HG03108 (cell line): ENCODE results near the gene COX14.
A peak's percentile ranks its signal among the peaks of the same experiment; 100 is the strongest.
"Not testable (repeated sequence)": the region's sequence is repeated elsewhere in the genome, so short reads cannot be mapped to it uniquely, and the experiment has no call there.

ENCODE experiments used
- ATAC-seq: cut with Tn5 transposase; IDR thresholded peaks from one replicate; pipeline ENCODE4 v1.9.1; 2021; ENCODE audit warnings: moderate library complexity; ENCODE audit not compliant: unreplicated experiment

COX14 gene

DNA sequence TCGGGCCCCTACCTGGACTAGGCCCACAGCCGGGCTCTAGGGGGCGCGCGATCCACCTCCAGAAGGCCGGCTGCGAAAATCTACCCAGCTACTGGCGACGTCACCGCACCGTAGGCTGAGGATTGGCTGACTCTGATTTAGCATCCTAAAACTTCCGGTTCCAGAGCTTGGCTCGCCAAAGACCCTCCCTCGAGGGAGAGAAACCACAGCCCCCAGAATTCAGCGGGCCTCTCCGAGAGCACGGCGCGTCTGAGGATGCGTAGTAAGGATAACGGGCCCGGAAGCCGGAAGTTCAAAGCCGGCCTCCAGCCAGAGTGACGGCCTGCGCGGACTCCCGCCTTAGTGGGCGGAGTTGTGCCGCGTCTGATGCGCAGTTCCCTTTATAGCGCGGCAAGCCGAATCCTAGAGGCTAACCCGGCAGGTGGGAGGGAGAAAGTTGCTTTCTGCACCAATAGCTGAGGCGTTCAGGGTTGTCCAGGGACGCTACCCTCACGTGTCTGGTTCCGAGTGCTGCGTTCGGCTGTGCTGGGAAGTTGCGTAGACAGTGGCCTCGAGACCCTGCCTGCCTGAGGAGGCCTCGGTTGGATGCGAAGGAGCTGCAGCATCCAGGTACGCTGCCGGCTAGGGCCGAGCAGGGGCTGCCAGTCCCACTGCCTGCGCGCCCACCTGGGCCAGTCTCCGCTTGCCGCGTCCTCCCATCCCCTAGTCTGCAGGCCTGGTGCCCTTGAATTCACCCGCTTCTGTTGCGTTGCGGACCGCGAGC is at the start of gene COX14:
Gene COX14, plus strand, starts transcription at position 544 of the 763 bp plus-strand sequence. CDS start 7,808 bp downstream, outside the sequence.
- peak; percentile 77 for ATAC-seq

DNA sequence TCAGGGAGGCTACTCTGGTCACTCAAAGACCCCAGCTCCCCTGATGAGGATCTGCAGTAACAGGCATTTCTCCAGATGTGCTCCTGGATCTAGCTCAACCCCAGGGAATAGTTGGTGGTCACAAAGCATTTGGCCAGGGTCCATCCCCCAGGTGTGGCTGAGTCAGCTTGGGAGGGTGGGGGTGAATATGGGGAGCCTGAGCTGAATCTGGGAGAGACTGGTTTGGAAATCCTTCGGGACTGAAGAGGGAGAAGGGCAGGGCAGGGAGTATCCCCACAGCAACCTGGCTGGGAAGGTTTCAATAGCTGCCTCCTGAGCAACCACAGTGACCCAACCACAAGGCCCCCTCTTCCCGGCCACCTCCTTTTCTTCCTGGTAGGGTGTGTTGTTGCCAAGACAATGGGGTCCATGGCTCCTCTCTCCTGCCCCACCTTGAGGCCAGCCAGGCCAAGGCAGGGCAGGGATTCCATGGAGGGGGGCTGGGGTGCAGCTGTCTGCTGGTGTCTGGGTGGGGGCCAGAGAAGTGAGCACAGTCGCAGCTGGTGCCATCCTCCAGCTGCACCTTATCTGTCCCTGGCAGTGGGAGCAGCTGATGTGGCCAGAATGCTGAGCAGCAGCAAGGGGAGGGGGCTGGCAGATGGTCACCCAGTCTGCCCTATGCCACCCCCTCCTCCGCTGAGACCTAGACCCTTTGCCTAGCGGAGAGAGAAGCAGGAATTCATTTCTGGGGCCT is 49.1 kb upstream of the COX14 start:
- no peak for ATAC-seq

DNA sequence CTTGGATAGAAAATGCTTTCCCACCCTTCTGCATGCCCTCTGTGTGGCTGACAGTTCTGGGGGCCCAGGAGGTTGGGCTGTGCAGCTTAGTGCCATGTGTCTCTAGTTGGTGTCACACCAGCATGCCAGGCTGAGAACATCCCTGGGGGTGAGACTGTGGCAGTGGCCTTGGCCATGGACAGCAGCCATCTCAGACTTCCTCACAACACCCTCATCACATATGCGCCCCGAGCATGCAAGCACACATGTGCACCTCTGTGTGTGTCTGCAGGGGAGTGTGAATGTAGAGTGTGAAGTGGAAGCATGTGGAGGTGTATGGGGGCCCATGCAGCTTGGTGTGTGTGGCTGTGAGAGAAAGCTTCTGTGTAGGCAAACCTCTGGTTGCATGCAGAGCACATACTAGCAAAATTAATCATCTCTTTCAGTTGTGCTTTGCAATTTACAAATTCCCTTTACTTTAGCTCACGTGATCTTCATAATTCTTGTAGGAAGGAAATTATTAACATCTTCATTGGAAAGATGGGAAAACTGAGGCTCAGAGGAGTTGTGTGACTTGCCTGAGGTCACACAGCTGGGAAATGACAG is 46.2 kb upstream of the COX14 start:
- ATAC-seq = no peak

DNA sequence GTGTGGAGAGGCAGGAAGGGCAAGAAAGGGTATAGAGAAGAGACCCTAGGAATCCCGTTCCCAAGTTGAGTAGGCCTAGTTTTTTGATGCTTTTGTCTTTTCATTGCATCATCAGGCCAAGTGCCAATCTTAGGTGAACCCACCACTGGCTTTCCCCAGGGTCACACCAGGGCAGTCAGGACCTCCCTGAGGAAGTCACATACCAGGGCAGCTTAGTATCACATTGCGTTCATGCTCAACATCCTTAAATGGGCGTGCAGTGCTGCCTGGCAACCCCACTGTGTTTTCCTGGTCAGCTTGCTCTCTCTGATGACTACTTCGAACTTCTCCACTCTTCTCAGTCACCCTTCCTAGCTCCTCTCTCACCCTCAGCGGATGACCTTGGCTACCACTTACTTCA is 45.6 kb upstream of the COX14 start:
- ATAC-seq = no peak

DNA sequence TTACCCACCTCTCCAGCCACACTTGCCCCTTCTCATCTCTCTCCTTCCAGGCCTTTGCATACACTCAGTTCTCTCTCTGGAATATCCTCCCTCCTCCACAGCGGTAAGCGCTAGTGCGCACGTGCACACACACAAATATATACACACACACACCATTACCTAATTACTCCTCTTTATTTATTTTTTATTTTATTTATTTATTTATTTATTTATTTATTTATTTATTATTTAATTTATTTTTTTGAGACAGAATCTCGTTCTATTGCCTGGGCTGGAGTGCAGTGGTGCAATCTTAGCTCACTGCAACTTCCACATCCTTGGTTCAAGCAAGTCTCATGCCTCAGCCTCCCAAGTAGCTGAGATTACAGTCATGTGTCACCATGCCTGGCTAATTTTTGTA is 43.0 kb upstream of the COX14 start:
- ATAC-seq = no peak

DNA sequence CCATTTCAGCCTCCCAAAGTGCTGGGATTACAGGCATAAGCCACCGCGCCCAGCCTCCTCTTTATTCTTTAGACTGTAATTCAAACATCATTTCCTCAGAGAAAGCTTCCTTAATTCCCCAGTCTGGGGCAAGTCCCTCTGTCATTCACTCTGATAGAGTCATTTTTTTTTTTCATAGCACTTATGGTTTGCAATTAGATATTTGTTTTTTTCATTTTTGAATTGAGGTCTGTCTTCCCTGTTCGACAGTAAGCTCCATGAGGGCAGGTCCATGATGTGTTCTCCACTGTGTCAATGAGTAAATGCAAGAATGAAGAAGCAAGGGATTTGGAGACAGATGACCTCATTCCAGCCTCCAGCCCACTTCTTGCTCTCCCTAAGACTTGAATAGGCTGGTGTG is 42.5 kb upstream of the COX14 start:
- ATAC-seq = no peak

DNA sequence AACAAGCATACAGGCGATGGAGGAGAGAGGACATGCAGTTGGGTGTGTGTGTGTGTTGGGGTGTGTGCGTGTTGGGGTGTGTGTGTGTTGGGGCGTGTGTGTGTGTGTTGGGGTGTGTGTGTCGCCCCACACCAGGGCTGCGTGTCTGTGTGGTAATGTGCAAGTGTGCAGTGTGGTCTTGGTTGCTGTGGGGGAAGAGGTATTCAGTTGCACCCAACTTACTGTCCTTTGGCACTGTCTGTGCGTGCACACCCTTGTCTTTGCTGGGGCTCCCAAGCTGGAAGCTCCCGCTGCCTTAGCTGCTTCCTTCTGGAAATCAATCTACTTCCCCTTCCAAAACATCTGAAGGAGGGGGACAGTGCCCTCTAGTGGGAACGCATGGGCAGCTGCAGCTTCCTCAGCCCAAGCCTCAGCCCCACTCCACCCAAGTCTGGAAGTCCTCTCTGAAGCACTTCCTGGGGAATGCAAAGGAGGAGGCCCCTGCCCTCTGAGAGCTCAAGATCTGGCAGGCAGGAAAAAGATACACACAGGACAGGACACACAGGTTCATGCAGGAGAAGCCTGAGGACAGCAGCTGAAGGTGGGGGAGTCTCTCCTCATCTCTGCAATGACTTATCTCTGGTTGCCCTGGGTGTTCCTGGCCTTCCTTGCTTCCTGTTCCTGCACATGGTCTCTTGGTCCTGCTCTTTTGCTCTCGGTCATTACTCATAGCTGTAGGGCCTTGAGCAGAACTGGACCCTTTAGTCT is 41.5 kb upstream of the COX14 start:
- no peak for ATAC-seq

DNA sequence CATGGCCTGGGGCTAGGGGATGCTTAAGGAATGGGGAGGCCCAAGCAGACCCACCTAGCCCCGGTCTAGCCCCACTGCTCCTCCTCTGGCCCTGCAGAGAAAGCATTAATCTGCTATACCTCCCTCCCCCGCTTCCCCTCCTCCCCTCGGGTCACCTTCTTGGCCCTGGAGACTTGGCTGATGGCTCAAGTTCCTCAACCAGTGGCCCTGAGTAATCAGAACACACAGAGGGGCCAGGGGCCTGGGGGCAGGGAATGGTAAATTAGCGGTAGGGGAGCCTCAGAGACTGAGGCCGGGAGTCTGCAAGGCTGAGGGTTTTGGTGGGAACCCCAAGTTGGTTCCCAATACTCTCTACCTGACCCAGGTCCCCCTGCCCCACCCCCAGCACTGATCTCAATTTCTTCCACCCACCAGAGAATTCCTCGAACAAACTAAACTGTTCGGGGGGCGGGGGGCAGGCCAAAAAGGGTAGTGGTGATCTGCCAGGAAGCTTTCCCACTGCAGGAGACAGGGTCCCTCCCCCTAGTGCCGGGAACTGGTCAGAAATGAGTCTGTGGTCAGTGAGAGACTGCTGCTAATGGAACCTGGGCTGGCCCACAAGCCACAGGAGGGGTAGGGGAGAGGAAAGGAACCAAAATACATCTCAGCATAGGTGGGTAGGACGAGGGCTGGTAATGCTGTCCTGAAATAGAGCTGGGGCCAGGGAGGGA is 39.7 kb upstream of the COX14 start:
- ATAC-seq = no peak

DNA sequence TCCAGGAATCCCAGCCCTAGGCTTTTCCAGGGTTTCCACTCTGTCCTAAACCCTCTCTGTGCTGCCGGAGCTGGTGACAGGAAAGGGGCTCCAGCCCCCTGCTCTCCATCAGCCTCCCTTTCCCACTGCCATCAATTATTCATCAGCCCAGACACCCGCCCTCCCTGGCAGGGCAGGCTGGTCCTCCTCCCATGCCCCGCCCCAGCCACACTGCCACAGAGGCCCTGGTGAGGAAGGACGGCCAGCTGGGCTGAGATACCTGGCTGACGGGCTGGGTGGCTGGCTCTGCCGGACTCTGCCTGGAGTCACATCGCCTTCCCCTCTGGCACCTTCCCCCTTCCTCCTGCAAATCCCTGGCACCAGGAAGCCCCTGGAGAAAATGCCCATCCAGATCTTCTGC is 38.8 kb upstream of the COX14 start:
- no peak for ATAC-seq

DNA sequence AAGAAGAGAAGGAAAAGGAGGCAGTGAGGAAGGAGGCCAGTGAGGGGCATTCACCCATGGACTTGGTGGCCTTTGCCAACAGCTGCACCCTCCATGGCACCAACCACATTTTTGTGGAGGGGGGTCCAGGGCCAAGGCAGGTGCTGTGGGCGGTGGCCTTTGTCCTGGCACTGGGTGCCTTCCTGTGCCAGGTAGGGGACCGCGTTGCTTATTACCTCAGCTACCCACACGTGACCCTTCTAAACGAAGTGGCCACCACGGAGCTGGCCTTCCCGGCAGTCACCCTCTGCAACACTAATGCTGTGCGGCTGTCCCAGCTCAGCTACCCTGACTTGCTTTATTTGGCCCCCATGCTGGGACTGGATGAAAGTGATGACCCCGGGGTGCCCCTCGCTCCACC is 38.3 kb upstream of the COX14 start:
- no peak for ATAC-seq

DNA sequence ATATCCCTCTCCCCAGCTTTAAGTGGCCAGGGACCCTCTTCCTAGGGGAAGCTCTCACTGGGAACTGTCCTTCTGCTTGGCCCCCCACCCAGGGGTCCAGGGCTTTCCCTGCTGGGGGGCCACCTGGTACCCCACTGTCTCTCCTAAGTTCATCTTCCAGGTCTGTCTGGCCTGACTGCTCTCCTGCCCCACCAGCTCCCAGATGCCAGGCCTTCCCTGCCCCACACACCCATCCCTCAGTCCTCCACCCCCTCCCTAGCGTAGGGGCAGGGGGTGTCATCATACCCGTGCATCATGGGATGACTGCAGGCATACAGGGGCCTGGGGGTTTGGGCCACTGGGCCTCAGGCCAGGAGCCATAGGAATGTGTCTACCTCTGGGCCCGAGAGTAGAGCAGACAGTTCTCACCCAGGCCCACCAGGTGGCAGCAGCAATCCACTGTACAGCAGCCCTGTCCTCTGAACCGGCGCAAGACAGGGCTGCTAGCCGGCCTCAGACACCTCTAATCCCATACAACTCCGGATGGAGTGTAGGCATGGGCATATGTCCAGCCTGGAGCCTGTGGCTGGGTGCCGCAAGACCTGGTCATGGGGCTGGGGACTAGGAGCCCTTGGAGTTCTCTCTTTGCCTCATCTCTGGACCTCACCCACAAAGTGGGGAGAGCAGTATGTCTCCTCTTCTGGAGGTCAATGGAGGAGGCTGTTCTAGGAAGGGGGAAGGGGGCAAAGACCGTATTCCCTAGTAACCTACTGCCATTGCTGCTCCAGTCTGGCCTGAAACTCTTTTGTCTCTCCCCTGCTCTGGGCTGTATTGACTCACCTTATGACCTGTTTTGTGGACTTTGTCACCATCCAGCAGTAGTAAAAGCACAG is 36.9 kb upstream of the COX14 start:
- ATAC-seq = peak; percentile 72

DNA sequence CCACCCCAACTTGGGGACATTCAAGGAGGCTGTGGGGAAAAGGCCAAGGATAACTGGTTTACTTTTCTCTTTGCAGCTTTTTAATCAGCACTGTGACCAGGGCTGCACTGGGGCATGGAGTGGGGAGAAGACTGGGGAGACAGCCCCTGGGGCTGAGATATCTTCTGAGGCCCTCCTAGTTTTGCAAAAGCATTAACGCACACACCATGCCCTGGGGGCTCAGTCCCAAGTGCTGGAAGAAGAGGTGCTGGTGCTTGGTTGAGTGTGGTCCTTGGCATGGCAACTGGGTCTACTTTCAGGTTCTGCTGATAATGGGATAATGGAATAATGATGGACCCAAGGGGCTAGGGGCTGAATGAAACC is 36.2 kb upstream of the COX14 start:
- no peak for ATAC-seq

DNA sequence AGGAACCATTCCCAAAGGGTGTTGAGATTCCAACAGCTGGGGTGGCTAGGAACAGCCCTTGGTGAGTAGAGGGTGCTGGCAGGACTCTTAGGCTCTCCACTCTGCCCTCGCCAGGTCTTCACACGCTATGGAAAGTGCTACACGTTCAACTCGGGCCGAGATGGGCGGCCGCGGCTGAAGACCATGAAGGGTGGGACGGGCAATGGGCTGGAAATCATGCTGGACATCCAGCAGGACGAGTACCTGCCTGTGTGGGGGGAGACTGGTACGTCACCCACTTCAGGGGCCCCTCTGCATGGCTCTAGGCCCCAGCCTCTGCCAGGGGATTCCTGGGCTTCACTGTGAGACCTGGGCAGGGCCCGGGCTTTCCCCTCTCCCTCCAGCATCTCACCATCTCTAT is 34.9 kb upstream of the COX14 start:
- no peak for ATAC-seq

DNA sequence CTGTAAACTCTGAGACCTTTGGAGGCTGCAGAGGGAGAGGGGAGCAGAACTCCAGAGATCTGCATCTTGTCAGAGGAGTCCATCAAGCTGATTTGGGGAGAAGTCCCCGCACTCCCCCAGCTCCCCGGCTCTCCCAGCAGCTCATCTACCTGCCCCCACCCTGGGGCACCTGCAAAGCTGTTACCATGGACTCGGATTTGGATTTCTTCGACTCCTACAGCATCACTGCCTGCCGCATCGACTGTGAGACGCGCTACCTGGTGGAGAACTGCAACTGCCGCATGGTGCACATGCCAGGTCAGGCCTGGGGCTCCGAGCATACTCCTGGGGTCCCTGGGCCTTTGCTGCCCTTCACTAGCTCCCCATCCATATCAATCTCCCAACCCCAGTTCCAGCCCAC is 33.8 kb upstream of the COX14 start:
- ATAC-seq = no peak

DNA sequence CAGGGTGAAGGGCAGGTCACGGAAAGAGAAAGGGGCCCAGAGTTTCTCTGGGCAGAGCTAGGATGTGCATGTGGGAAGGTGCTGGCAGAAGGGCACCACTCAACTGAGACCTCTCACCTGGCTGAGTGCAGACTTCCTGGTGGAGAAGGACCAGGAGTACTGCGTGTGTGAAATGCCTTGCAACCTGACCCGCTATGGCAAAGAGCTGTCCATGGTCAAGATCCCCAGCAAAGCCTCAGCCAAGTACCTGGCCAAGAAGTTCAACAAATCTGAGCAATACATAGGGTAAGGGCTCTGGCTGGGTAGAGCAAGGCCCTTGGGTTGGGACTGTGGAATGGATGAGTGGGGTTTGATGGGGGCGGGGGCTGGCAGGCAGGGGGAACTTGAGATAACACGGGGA is 32.3 kb upstream of the COX14 start:
- no peak for ATAC-seq

DNA sequence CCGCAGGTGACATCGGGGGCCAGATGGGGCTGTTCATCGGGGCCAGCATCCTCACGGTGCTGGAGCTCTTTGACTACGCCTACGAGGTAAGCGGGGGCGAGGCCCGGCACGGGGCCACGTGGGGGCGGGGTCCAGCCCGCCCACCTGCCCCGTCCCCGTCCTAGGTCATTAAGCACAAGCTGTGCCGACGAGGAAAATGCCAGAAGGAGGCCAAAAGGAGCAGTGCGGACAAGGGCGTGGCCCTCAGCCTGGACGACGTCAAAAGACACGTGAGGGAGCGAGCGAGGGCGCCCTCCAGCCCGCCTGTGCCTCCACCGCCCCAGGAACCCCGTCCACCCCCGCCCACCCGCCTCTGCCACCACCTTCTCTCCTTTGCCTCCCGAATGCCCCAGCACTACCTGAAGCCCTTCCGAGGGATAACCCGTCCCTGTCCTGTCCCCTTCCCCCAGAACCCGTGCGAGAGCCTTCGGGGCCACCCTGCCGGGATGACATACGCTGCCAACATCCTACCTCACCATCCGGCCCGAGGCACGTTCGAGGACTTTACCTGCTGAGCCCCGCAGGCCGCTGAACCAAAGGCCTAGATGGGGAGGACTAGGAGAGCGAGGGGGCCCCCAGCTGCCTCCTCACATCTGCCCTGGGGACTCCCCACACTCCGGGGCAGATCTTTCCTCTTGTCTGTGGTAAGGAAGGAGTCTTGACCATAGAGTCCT is 30.8 kb upstream of the COX14 start:
- ATAC-seq = no peak

DNA sequence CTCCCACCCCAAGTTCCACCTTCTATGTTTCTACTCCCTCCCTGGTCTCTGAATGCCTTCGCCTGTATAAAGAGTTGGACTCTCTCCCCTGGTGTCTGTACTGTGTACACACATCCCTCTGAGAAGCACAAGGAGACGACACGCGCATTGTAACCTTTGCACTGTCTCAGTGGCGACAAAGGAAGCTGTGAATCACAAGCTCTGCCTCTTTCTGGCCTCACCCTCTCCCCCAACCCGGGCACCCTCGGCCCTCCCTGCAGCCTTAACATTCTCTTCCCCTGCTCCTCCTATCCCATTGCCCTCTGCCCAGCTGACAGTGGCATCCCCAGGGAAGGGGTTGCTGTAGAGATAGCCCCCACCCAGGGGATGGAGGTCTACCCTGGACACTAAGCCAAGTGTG is 29.4 kb upstream of the COX14 start:
- no peak for ATAC-seq

DNA sequence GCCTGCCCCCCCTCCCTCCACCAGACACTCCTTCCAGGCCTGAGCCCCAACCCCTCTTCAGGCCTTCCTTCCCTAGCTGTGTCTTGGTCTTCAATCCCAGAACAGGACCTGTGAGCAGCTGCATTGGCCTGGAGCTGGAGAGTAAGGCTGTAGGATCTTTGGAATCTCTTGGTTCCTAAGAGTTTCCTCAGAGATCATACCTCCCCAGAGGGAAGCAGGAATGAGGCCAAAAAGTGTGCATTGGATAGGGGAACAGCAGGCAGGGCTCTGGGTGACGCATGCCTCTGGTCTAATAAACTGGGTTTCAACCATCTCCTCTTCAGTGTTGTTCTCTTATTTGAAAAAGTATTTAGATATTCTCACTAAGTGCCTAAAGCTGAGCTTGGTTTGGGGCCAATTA is 28.7 kb upstream of the COX14 start:
- no peak for ATAC-seq

DNA sequence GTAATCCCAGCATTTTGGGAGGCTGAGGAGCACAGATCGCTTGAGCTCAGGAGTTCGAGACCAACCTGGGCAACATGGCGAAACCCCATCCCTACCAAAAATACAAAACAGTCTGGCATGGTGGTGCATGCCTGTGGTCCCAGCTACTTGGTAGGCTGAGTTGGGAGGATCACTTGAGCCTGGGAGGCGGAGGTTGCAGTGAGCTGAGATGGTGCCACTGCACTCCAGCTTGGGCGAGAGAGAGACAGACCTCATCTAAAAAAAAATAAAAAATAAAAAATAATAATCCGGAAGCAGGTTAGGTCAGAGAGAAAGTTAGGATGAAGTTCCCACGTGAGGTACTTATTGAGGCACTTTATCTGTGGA is 27.6 kb upstream of the COX14 start:
- not testable (repeated sequence) for ATAC-seq
